ENCODE measurements around the gene ADCY1.

ADCY1 gene

GRCh38 chr7:45700556-45700955, 126.4 kb downstream of the ADCY1 start:
- H3K27me3 ChIP-seq (ENCODE audit: control insufficient read depth, insufficient read depth, low read length) = no peaks in the 10 kb centered on the region
- no peak overlapping the region for H3K27ac ChIP-seq (ENCODE audit: low read depth, low read length)
- H3K4me1 ChIP-seq (ENCODE audit: control insufficient read depth, insufficient read depth, low read length) = no peaks in the 10 kb centered on the region
- no peaks in the 10 kb centered on the region for H3K9me3 ChIP-seq (ENCODE audit: control insufficient read depth, insufficient read depth, low read length)
- H3K9ac ChIP-seq (ENCODE audit: low read depth, low read length) = no peak overlapping the region
- H3K4me3 ChIP-seq (ENCODE audit: low read depth, low read length) = no peak overlapping the region
- H3K36me3 ChIP-seq (ENCODE audit: control insufficient read depth, insufficient read depth, low read length) = no peaks in the 10 kb centered on the region

GRCh38 chr7:45701701-45702510, 127.7 kb downstream of the ADCY1 start:
- H3K9me3 ChIP-seq (ENCODE audit: control insufficient read depth, insufficient read depth, low read length) = no peaks in the 10 kb centered on the region
- H3K27ac ChIP-seq (ENCODE audit: low read depth, low read length) = no peak overlapping the region
- no peak overlapping the region for H3K4me3 ChIP-seq (ENCODE audit: low read depth, low read length)
- no peak overlapping the region for H3K9ac ChIP-seq (ENCODE audit: low read depth, low read length)
- H3K36me3 ChIP-seq (ENCODE audit: control insufficient read depth, insufficient read depth, low read length) = no peaks in the 10 kb centered on the region
- no peaks in the 10 kb centered on the region for H3K27me3 ChIP-seq (ENCODE audit: control insufficient read depth, insufficient read depth, low read length)
- H3K4me1 ChIP-seq (ENCODE audit: control insufficient read depth, insufficient read depth, low read length) = peaks cover 2% of the 10 kb centered on the region; the same call in 1 of the 2 replicates

- Histone ChIP-seq H3K9me3 (ENCODE audit: control insufficient read depth, insufficient read depth, low read length) (no peaks in the 10 kb centered on the region), H3K36me3 (ENCODE audit: control insufficient read depth, insufficient read depth, low read length) (no peaks in the 10 kb centered on the region), H3K4me3 (ENCODE audit: low read depth, low read length) (no peak overlapping the region), H3K27me3 (ENCODE audit: control insufficient read depth, insufficient read depth, low read length) (no peaks in the 10 kb centered on the region), H3K27ac (ENCODE audit: low read depth, low read length) (no peak overlapping the region), H3K9ac (ENCODE audit: low read depth, low read length) (no peak overlapping the region), H3K4me1 (ENCODE audit: control insufficient read depth, insufficient read depth, low read length) (peaks cover 3% of the 10 kb centered on the region; the same call in 1 of the 2 replicates)
These were observed 128.6 kb downstream of the ADCY1 start for GRCh38 chr7:45702751-45703150.

GRCh38 chr7:45703373-45703821, 129.2 kb downstream of the ADCY1 start:
- H3K4me1 ChIP-seq (ENCODE audit: control insufficient read depth, insufficient read depth, low read length) = peaks cover 3% of the 10 kb centered on the region; the same call in 1 of the 2 replicates
- H3K9me3 ChIP-seq (ENCODE audit: control insufficient read depth, insufficient read depth, low read length) = no peaks in the 10 kb centered on the region
- H3K4me3 ChIP-seq (ENCODE audit: low read depth, low read length) = no peak overlapping the region
- no peak overlapping the region for H3K9ac ChIP-seq (ENCODE audit: low read depth, low read length)
- no peak overlapping the region for H3K27ac ChIP-seq (ENCODE audit: low read depth, low read length)
- H3K36me3 ChIP-seq (ENCODE audit: control insufficient read depth, insufficient read depth, low read length) = peaks cover 3% of the 10 kb centered on the region; the same call in 1 of the 2 replicates
- no peaks in the 10 kb centered on the region for H3K27me3 ChIP-seq (ENCODE audit: control insufficient read depth, insufficient read depth, low read length)

- no peak overlapping the region for H3K4me3 ChIP-seq (ENCODE audit: low read depth, low read length)
- H3K9me3 ChIP-seq (ENCODE audit: control insufficient read depth, insufficient read depth, low read length) = no peaks in the 10 kb centered on the region
- no peaks in the 10 kb centered on the region for H3K27me3 ChIP-seq (ENCODE audit: control insufficient read depth, insufficient read depth, low read length)
- H3K9ac ChIP-seq (ENCODE audit: low read depth, low read length) = no peak overlapping the region
- no peak overlapping the region for H3K27ac ChIP-seq (ENCODE audit: low read depth, low read length)
- H3K4me1 ChIP-seq (ENCODE audit: control insufficient read depth, insufficient read depth, low read length) = peaks cover 3% of the 10 kb centered on the region; the same call in 1 of the 2 replicates
- H3K36me3 ChIP-seq (ENCODE audit: control insufficient read depth, insufficient read depth, low read length) = peaks cover 9% of the 10 kb centered on the region; the same call in 1 of the 2 replicates
These were observed 129.9 kb downstream of the ADCY1 start for GRCh38 chr7:45703911-45704682.

- Histone ChIP-seq H3K36me3 (ENCODE audit: control insufficient read depth, insufficient read depth, low read length) (peaks cover 12% of the 10 kb centered on the region; the same call in 1 of the 2 replicates), H3K27me3 (ENCODE audit: control insufficient read depth, insufficient read depth, low read length) (no peaks in the 10 kb centered on the region), H3K27ac (ENCODE audit: low read depth, low read length) (no peak overlapping the region), H3K4me1 (ENCODE audit: control insufficient read depth, insufficient read depth, low read length) (peaks cover 3% of the 10 kb centered on the region; the same call in 1 of the 2 replicates), H3K9me3 (ENCODE audit: control insufficient read depth, insufficient read depth, low read length) (no peaks in the 10 kb centered on the region), H3K9ac (ENCODE audit: low read depth, low read length) (no peak overlapping the region), H3K4me3 (ENCODE audit: low read depth, low read length) (no peak overlapping the region)
These were observed 130.5 kb downstream of the ADCY1 start for GRCh38 chr7:45704683-45705016.

- H3K4me1 ChIP-seq (ENCODE audit: control insufficient read depth, insufficient read depth, low read length) = peaks cover 3% of the 10 kb centered on the region; the same call in 1 of the 2 replicates
- H3K27me3 ChIP-seq (ENCODE audit: control insufficient read depth, insufficient read depth, low read length) = no peaks in the 10 kb centered on the region
- H3K9ac ChIP-seq (ENCODE audit: low read depth, low read length) = no peak overlapping the region
- H3K36me3 ChIP-seq (ENCODE audit: control insufficient read depth, insufficient read depth, low read length) = peaks cover 28% of the 10 kb centered on the region
- no peak overlapping the region for H3K27ac ChIP-seq (ENCODE audit: low read depth, low read length)
- no peak overlapping the region for H3K4me3 ChIP-seq (ENCODE audit: low read depth, low read length)
- H3K9me3 ChIP-seq (ENCODE audit: control insufficient read depth, insufficient read depth, low read length) = no peaks in the 10 kb centered on the region
These were observed 134.1 kb downstream of the ADCY1 start for GRCh38 chr7:45708046-45708950.

GRCh38 chr7:45709168-45710042, 135.2 kb downstream of the ADCY1 start:
- Histone ChIP-seq H3K4me1 (ENCODE audit: control insufficient read depth, insufficient read depth, low read length) (peaks cover 3% of the 10 kb centered on the region; the same call in 1 of the 2 replicates), H3K27ac (ENCODE audit: low read depth, low read length) (no peak overlapping the region), H3K36me3 (ENCODE audit: control insufficient read depth, insufficient read depth, low read length) (peaks cover 30% of the 10 kb centered on the region), H3K9me3 (ENCODE audit: control insufficient read depth, insufficient read depth, low read length) (no peaks in the 10 kb centered on the region), H3K27me3 (ENCODE audit: control insufficient read depth, insufficient read depth, low read length) (no peaks in the 10 kb centered on the region), H3K4me3 (ENCODE audit: low read depth, low read length) (no peak overlapping the region), H3K9ac (ENCODE audit: low read depth, low read length) (no peak overlapping the region)

- Histone ChIP-seq H3K36me3 (ENCODE audit: control insufficient read depth, insufficient read depth, low read length) (peaks cover 36% of the 10 kb centered on the region), H3K4me1 (ENCODE audit: control insufficient read depth, insufficient read depth, low read length) (peaks cover 3% of the 10 kb centered on the region; the same call in 1 of the 2 replicates), H3K9me3 (ENCODE audit: control insufficient read depth, insufficient read depth, low read length) (no peaks in the 10 kb centered on the region), H3K27me3 (ENCODE audit: control insufficient read depth, insufficient read depth, low read length) (no peaks in the 10 kb centered on the region), H3K27ac (ENCODE audit: low read depth, low read length) (no peak overlapping the region), H3K9ac (ENCODE audit: low read depth, low read length) (no peak overlapping the region), H3K4me3 (ENCODE audit: low read depth, low read length) (no peak overlapping the region)
These were observed 136.3 kb downstream of the ADCY1 start for GRCh38 chr7:45710271-45711160.

All from HUES48 (cell line).